SK-N-SH (cell line): ENCODE data around the gene F8. TPM values are rescaled to one million over a fixed set of nuclear protein-coding genes. Genes with fewer than 3 reads are reported as not detected.

Source experiments
- CTCF ChIA-PET: fragments of 300-600, 350-600 bp; formaldehyde crosslinking; extraction: SDS; loops from one replicate; lab custom pipeline; 2021; lab: Yijun Ruan, JAX
- POLR2A ChIA-PET: fragments of 350-600 bp; sonication (Branson Sonifier 250); formaldehyde crosslinking; extraction: SDS; loops from one replicate; lab custom pipeline; 2020; ENCODE audit warnings: antibody characterized with exemption, inconsistent platforms; lab: Yijun Ruan, JAX
- DNase-seq: peaks from one replicate; pipeline ENCODE4 v3.0.0; 2012
- H2AFZ ChIP-seq: fragments of 200-600 bp; sonication (generic); 2 replicates; pipeline ENCODE4 v1.8.1; 2016; ENCODE audit warnings: antibody characterized with exemption, mild to moderate bottlenecking, low read depth
- H3F3A ChIP-seq: fragments of 200-600 bp; sonication (generic); replicated peaks from 2 replicates; pipeline ENCODE3; 2016; ENCODE audit warnings: antibody characterized with exemption, mild to moderate bottlenecking; ENCODE audit not compliant: insufficient read depth
- H3K27ac ChIP-seq, 2 experiments: fragments of 200-500 bp in 1 of 2; fragments of 200-600 bp in 1 of 2; sonication (Bioruptor generic) in 1 of 2; sonication (generic), shearing (Covaris generic) in 1 of 2; 2 replicates each; pipeline versions ENCODE4 v1.5.1 to v1.6.1; 2014 to 2016; ENCODE audit warnings: low read depth in 2 of 2, inconsistent platforms in 1 of 2, low read length in 1 of 2, mild to moderate bottlenecking in 1 of 2, mixed read lengths in 1 of 2
- H3K27me3 ChIP-seq: fragments of 200-600 bp; sonication (generic), shearing (Covaris generic); 2 replicates; pipeline ENCODE4 v1.6.1; 2016; ENCODE audit warnings: mixed run types; ENCODE audit not compliant: insufficient read depth
- H3K36me3 ChIP-seq, 2 experiments: fragments of 200-500 bp in 1 of 2; fragments of 200-600 bp in 1 of 2; sonication (Bioruptor generic) in 1 of 2; sonication (generic) in 1 of 2; replicated peaks in 1 of 2; 2 replicates each; pipeline versions ENCODE3 to v1.5.1; 2014 to 2016; ENCODE audit warnings: low read length in 1 of 2, mild to moderate bottlenecking in 1 of 2; ENCODE audit not compliant: insufficient read depth in 2 of 2, control insufficient read depth in 1 of 2
- H3K4me1 ChIP-seq, 2 experiments: fragments of 200-500 bp in 1 of 2; fragments of 200-600 bp in 1 of 2; sonication (Bioruptor generic) in 1 of 2; sonication (generic), shearing (Covaris generic) in 1 of 2; 2 replicates each; pipeline versions ENCODE4 v1.5.1 to v1.6.1; 2014 to 2016; ENCODE audit warnings: low read depth in 1 of 2, low read length in 1 of 2, mixed run types in 1 of 2; ENCODE audit not compliant: insufficient read depth in 2 of 2, control insufficient read depth in 1 of 2
- H3K4me2 ChIP-seq: fragments of 200-600 bp; sonication (generic), shearing (Covaris generic); 2 replicates; pipeline ENCODE4 v1.6.1; 2017; ENCODE audit warnings: mixed run types
- H3K4me3 ChIP-seq, 2 experiments: fragments of 200-500 bp in 1 of 2; fragments of 200-600 bp in 1 of 2; sonication (Bioruptor generic) in 1 of 2; sonication (generic), shearing (Covaris generic) in 1 of 2; 2 replicates each; pipeline versions ENCODE4 v1.5.1 to v1.8.1; 2014 to 2016; ENCODE audit warnings: low read depth in 2 of 2, inconsistent platforms in 1 of 2, low read length in 1 of 2, mild to moderate bottlenecking in 1 of 2, mixed read lengths in 1 of 2, moderate library complexity in 1 of 2
- H3K79me2 ChIP-seq: fragments of 200-600 bp; sonication (generic); 2 replicates; pipeline ENCODE4 v1.8.1; 2017; ENCODE audit warnings: mild to moderate bottlenecking; ENCODE audit not compliant: insufficient read depth
- H3K9ac ChIP-seq: fragments of 200-600 bp; sonication (generic); 2 replicates; pipeline ENCODE4 v1.6.1; 2017; ENCODE audit warnings: mixed run types
- H3K9me2 ChIP-seq: fragments of 200-600 bp; sonication (generic); 2 replicates; pipeline ENCODE4 v1.6.1; 2017; ENCODE audit warnings: mixed run types
- H3K9me3 ChIP-seq: fragments of 200-600 bp; sonication (generic); 2 replicates; pipeline ENCODE4 v1.6.1; 2017; ENCODE audit warnings: mixed run types, mild to moderate bottlenecking, moderate library complexity
- H4K20me1 ChIP-seq: fragments of 200-600 bp; sonication (generic); 2 replicates; pipeline ENCODE4 v1.6.1; 2017; ENCODE audit warnings: mild to moderate bottlenecking, mixed run types; ENCODE audit not compliant: insufficient read depth
- EP300 ChIP-seq, 2 experiments: IDR thresholded peaks; 2 replicates each; pipeline versions ENCODE4 v1.4.0 to v1.6.1; 2012; ENCODE audit warnings: borderline replicate concordance in 1 of 2, low read depth in 1 of 2, low read length in 1 of 2
- EZH2phosphoT487 ChIP-seq: fragments of 200-600 bp; sonication (generic); IDR thresholded peaks from 2 replicates; pipeline ENCODE4 v1.6.1; 2017; ENCODE audit warnings: low read depth, mixed run types, mild to moderate bottlenecking, antibody characterized with exemption, moderate library complexity, borderline replicate concordance
- FOSL2 ChIP-seq: IDR thresholded peaks from 2 replicates; pipeline ENCODE4 v1.4.0; 2012; ENCODE audit warnings: low read depth, mild to moderate bottlenecking, moderate library complexity, borderline replicate concordance
- FOXM1 ChIP-seq: IDR thresholded peaks from 2 replicates; pipeline ENCODE4 v1.4.0; 2012; ENCODE audit warnings: low read depth, mild to moderate bottlenecking
- GATA2 ChIP-seq: sonication (generic); formaldehyde crosslinking; IDR thresholded peaks from 2 replicates; pipeline ENCODE4 v1.5.0; 2020; ENCODE audit warnings: mild to moderate bottlenecking, missing genetic modification reagents
- IRF3 ChIP-seq: fragments of 150-350 bp; IDR thresholded peaks from 2 replicates; pipeline ENCODE4 v1.6.1; 2016; ENCODE audit warnings: mild to moderate bottlenecking, low read depth, low read length
- JUND ChIP-seq: IDR thresholded peaks from 2 replicates; pipeline ENCODE4 v1.4.0; 2012
- MAX ChIP-seq: IDR thresholded peaks from 2 replicates; pipeline ENCODE4 v1.4.0; 2012; ENCODE audit warnings: low read depth
- MEF2A ChIP-seq: IDR thresholded peaks from 2 replicates; pipeline ENCODE4 v1.4.0; 2012; ENCODE audit warnings: low read depth, borderline replicate concordance
- PBX3 ChIP-seq: IDR thresholded peaks from 2 replicates; pipeline ENCODE4; 2012
- RAD21 ChIP-seq: IDR thresholded peaks from 2 replicates; pipeline ENCODE4 v1.6.1; 2012; ENCODE audit warnings: mild to moderate bottlenecking, low read length
- REST ChIP-seq: IDR thresholded peaks from 2 replicates; pipeline ENCODE4 v1.6.1; 2012; ENCODE audit warnings: mild to moderate bottlenecking, low read depth, low read length, moderate library complexity
- RXRA ChIP-seq: IDR thresholded peaks from 2 replicates; pipeline ENCODE4 v1.4.0; 2012; ENCODE audit warnings: low read depth, mild to moderate bottlenecking, borderline replicate concordance
- SIN3A ChIP-seq: IDR thresholded peaks from 2 replicates; pipeline ENCODE4 v1.6.1; 2012; ENCODE audit warnings: low read depth, mild to moderate bottlenecking, low read length, moderate library complexity, borderline replicate concordance
- SMC3 ChIP-seq: IDR thresholded peaks from 2 replicates; pipeline ENCODE4 v1.6.1; 2012; ENCODE audit warnings: low read depth, low read length, improper control_type of control experiment
- TCF12 ChIP-seq: IDR thresholded peaks from 2 replicates; pipeline ENCODE4 v1.4.0; 2012
- USF2 ChIP-seq: fragments of 150-350 bp; IDR thresholded peaks from 2 replicates; pipeline ENCODE4 v1.6.1; 2017; ENCODE audit warnings: antibody characterized with exemption, low read length, low read depth, borderline replicate concordance
- YY1 ChIP-seq: IDR thresholded peaks from 2 replicates; pipeline ENCODE4 v1.4.0; 2012; ENCODE audit warnings: low read depth, mild to moderate bottlenecking
- ZBTB33 ChIP-seq: IDR thresholded peaks from 2 replicates; pipeline ENCODE4 v1.4.0; 2012; ENCODE audit warnings: low read depth, borderline replicate concordance
- WGBS: methylation state at CpG from one replicate; pipeline ENCODE4 v1.1.6; 2017; ENCODE audit warnings: low lambda C conversion rate; 5-methylcytosine and 5-hydroxymethylcytosine counted together
- polyA plus RNA-seq, 3 experiments: library from polyadenylated mRNA; depleted of rRNA; stranded (reverse); fragments of >200 nt; gene quantifications; 2 replicates each; pipeline ENCODE4 v1.2.3, GENCODE V29; 2012

The F8 gene
- polyA plus RNA-seq, 1 of the 3 experiments (the other 2 are of a cell fraction): 2.5 TPM

- H3K9ac ChIP-seq: no peak overlapping the region
- no peaks in the 10 kb centered on the region for H3K9me3 ChIP-seq
- no peaks in the 10 kb centered on the region for H3K27me3 ChIP-seq
- no peak overlapping the region for H3K27ac ChIP-seq
- H3K4me2 ChIP-seq: no peak overlapping the region
- 44% methylated on average over 3 of the region's 3 CpGs for WGBS
- TF ChIP-seq SMC3 (no peak), PBX3 (no peak), IRF3 (no peak), ZBTB33 (no peak), MAX (no peak), JUND (no peak), REST (no peak), TCF12 (no peak), SIN3A (no peak), YY1 (no peak), USF2 (no peak), FOSL2 (no peak), EZH2phosphoT487 (no peak), RAD21 (no peak), MEF2A (no peak), RXRA (no peak), FOXM1 (no peak), EP300 (IDR thresholded peaks at IDR 0.05; ENCODE audit: borderline replicate concordance in 1 of 2, low read depth in 1 of 2, low read length in 1 of 2) (no peak), GATA2 (no peak)
- H2AFZ ChIP-seq: no peak overlapping the region
- no peak for DNase-seq
- no peak overlapping the region for H3K4me3 ChIP-seq
- CTCF ChIA-PET: no interaction called here
- no peaks in the 10 kb centered on the region for H3K79me2 ChIP-seq
- no peaks in the 10 kb centered on the region for H3K9me2 ChIP-seq
- H3F3A ChIP-seq: no peaks in the 10 kb centered on the region
- no peaks in the 10 kb centered on the region for H3K4me1 ChIP-seq
- POLR2A ChIA-PET: no interaction called here
- H3K36me3 ChIP-seq: no peaks in the 10 kb centered on the region
- H4K20me1 ChIP-seq: no peaks in the 10 kb centered on the region
Measured at GRCh38 chrX:155020591-155020990, 1.9 kb downstream of the F8 start.
